Heart left ventricle (tissue), 13 donors: ENCODE results near the gene GALNT5.

Experiments used
- POLR2A ChIP-seq, 2 donors: fragments of 450-650 bp; IDR thresholded peaks; one replicate each; pipeline ENCODE4 v1.6.1; 2017; ENCODE audit warnings: antibody characterized with exemption in 2 of 2, mild to moderate bottlenecking in 2 of 2, moderate library complexity in 2 of 2
- TF ChIP-seq, protein P1 (sequence below), 12 donors: fragments of 200-600 bp; sonication (generic) in 4 of 12; IDR thresholded peaks; one replicate each; pipeline versions ENCODE4 v1.5.0 to v1.8.0; 2018 to 2022; ENCODE audit warnings: antibody characterized with exemption in 12 of 12, mild to moderate bottlenecking in 5 of 12
- donor health status: ischemic (EF 13 %, LVEDD 7.1; RV severe dilation, severe dysfunction).
- donor health status: DM: no; HTN: yes; CAD: no.
- donor health status: DM: no; HTN: no; CAD: no.
- donor health status: ischemic (EF 25% LVEDD 6.9; RV normal size, moderate dysfunction).
- donor health status: ischemic (EF 25% LVEDD 5.7; RV mildly dilated, moderate dysfunction).
- donor health status: ischemic (EF 35%, LVEDD 5.7; RV mildly dilated, moderate dysfunction).
- donor health status: nonischemic (EF 11% LVEDD 7.7; RV severe dilation, severe dysfunction).
- donor health status: DM: yes; HTN: yes; CAD: no.
- donor health status: PGD.
- donor health status: ischemic (EF 29% LVEDD 5.4; RV normal size, mild dysfunction).
- donor health status: nonischemic (EF 23%, LVEDD 6.1; RV moderate dilation, normal function).

DNA sequence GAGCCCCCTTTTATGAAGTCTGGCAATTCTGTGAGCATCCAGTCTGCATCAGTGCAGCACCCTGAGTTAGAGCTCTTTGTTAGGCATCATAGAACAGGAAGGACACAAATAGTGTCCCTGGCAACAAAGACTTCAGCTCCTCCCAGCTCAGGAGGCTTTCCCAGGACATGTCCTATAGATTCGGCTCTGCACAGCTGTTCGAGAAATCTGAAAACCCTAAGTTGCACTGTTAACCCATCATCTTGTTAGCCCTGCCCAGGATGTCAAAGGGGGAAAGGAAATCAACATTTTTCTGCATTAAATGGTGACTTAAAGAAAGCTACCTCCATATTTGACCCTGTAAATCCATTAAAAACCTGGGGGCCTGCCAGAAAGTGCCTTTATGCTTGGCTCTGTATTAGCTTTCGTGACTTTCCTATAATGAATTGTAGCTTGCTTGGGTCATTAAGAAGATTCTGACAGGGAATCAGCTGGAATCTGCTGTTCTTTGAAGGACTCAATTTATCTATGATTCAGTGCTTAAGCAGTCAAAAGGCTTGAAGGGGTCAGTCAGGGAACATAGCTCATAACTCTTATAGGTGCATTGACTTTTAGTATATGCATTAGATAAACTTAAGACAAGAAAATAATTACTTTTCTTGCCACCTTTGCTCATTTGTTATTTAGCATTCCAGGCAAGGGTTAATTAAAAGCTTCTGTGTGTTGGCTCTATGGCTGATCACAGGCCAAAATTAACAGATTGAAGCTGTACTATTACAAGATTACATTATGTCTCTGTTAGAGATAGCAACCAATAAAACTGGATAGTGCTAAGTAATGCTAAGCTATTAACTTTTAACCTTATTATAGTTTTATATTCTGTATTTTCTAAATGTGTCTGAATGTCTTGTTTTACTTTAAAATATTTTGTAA is 47.6 kb downstream of the GALNT5 start:
- TF ChIP-seq POLR2A (IDR thresholded peaks at IDR 0.05) = no peak
- TF ChIP-seq, protein P1, sequence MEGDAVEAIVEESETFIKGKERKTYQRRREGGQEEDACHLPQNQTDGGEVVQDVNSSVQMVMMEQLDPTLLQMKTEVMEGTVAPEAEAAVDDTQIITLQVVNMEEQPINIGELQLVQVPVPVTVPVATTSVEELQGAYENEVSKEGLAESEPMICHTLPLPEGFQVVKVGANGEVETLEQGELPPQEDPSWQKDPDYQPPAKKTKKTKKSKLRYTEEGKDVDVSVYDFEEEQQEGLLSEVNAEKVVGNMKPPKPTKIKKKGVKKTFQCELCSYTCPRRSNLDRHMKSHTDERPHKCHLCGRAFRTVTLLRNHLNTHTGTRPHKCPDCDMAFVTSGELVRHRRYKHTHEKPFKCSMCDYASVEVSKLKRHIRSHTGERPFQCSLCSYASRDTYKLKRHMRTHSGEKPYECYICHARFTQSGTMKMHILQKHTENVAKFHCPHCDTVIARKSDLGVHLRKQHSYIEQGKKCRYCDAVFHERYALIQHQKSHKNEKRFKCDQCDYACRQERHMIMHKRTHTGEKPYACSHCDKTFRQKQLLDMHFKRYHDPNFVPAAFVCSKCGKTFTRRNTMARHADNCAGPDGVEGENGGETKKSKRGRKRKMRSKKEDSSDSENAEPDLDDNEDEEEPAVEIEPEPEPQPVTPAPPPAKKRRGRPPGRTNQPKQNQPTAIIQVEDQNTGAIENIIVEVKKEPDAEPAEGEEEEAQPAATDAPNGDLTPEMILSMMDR (IDR thresholded peaks at IDR 0.05) = no peak
